NB4 (cell line): Measurements from ENCODE around the gene PDE7B.

Source experiments
- MYC ChIP-seq: IDR thresholded peaks from 2 replicates; pipeline ENCODE4 v1.6.1; 2011; ENCODE audit warnings: low read depth, low read length
- TF ChIP-seq, protein P1 (sequence below): IDR thresholded peaks from one replicate; pipeline ENCODE4 v1.5.1; 2012; ENCODE audit warnings: low read depth, low read length

DNA sequence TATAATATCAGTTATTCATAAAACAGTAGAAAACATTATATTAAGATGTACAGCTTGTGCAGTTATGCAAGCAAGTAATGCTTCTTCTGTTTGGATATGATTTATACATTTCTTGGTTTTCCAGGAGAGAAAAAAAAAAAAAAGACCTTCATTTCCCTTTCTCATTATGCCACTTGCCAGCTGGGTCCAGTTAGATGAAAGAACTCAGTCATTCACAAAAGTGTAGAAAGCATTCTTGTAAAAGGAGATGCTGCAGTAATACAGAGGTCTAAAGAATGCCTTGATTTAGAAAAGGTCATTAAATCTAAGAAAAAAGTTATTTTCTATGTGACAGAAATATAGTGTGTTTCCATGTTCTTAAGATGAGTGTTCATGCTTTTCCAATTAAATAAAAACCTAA is 7.4 kb downstream of the PDE7B start:
- TF ChIP-seq, protein P1, sequence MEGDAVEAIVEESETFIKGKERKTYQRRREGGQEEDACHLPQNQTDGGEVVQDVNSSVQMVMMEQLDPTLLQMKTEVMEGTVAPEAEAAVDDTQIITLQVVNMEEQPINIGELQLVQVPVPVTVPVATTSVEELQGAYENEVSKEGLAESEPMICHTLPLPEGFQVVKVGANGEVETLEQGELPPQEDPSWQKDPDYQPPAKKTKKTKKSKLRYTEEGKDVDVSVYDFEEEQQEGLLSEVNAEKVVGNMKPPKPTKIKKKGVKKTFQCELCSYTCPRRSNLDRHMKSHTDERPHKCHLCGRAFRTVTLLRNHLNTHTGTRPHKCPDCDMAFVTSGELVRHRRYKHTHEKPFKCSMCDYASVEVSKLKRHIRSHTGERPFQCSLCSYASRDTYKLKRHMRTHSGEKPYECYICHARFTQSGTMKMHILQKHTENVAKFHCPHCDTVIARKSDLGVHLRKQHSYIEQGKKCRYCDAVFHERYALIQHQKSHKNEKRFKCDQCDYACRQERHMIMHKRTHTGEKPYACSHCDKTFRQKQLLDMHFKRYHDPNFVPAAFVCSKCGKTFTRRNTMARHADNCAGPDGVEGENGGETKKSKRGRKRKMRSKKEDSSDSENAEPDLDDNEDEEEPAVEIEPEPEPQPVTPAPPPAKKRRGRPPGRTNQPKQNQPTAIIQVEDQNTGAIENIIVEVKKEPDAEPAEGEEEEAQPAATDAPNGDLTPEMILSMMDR, result no peak
- TF ChIP-seq MYC, result no peak
